Panc1 (cell line): ENCODE results near the gene ANKH.

ENCODE experiments used
- CTCF ChIP-seq: fragments of 450-650 bp; IDR thresholded peaks from 2 replicates; pipeline ENCODE4 v1.5.1; 2017; ENCODE audit warnings: mild to moderate bottlenecking
- POLR2AphosphoS5 ChIP-seq: IDR thresholded peaks from 2 replicates; pipeline ENCODE4 v1.6.1; 2012; ENCODE audit warnings: mild to moderate bottlenecking, low read depth, low read length, moderate library complexity
- TF ChIP-seq, protein P1 (sequence below), 2 experiments: IDR thresholded peaks; 2 replicates each; pipeline ENCODE4 v1.6.1; 2011 to 2012; ENCODE audit warnings: low read depth in 2 of 2, control low read depth in 1 of 2, low read length in 1 of 2, mild to moderate bottlenecking in 1 of 2, moderate library complexity in 1 of 2; ENCODE audit not compliant: insufficient read depth in 1 of 2

DNA sequence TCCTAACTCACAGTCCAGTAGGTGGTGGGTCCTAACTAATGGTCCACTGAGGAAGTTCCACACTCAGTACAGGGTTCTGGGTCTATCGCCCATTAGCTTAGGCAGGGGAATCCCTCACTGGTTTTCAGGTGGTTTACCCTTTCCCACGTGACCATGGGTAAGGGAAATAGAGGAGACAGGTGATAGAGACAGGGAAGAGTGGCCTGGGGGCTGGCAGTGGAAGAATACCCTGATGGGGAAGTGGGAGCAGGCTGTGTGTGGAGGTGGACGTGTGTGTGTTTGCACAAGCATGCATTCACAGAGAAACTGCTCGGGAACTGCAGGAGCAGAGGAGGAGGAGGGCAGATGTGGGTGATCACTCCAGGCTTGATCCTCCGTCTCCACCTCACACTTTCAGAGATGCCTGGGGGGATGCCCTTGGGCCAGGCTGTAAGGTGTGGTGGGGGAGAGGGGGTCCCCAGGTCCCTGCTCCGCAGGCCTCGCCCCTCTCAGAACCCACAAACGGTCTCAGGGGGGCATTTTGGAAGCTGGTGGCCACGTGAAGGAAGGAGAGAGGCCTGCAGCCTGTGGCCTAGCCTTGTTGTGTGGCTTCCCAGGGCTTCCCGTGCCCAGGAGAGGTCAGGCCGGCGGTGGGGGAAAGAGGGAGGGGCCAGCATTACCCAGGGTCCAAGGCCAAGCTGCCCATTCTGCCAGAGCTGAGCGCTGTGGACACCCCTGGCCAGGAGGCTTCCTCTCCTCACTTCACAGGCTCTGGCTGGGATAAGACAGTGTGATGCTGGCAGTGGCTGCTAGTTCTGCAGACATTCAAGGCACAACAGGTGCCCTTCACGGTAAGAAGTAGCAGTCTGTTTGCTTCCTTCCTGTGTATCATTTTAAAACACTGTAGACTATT is 127.0 kb downstream of the ANKH start:
- no peak for TF ChIP-seq CTCF
- TF ChIP-seq POLR2AphosphoS5: no peak
- TF ChIP-seq, protein P1, sequence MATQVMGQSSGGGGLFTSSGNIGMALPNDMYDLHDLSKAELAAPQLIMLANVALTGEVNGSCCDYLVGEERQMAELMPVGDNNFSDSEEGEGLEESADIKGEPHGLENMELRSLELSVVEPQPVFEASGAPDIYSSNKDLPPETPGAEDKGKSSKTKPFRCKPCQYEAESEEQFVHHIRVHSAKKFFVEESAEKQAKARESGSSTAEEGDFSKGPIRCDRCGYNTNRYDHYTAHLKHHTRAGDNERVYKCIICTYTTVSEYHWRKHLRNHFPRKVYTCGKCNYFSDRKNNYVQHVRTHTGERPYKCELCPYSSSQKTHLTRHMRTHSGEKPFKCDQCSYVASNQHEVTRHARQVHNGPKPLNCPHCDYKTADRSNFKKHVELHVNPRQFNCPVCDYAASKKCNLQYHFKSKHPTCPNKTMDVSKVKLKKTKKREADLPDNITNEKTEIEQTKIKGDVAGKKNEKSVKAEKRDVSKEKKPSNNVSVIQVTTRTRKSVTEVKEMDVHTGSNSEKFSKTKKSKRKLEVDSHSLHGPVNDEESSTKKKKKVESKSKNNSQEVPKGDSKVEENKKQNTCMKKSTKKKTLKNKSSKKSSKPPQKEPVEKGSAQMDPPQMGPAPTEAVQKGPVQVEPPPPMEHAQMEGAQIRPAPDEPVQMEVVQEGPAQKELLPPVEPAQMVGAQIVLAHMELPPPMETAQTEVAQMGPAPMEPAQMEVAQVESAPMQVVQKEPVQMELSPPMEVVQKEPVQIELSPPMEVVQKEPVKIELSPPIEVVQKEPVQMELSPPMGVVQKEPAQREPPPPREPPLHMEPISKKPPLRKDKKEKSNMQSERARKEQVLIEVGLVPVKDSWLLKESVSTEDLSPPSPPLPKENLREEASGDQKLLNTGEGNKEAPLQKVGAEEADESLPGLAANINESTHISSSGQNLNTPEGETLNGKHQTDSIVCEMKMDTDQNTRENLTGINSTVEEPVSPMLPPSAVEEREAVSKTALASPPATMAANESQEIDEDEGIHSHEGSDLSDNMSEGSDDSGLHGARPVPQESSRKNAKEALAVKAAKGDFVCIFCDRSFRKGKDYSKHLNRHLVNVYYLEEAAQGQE (IDR thresholded peaks at IDR 0.05; ENCODE audit: insufficient read depth in 1 of 2, low read depth in 2 of 2, low read length in 1 of 2): no peak
